Pancreas (tissue), 10 donors: ENCODE measurements around the gene ESAM. TPM values are rescaled to one million over a fixed set of nuclear protein-coding genes. Genes with fewer than 3 reads are reported as not detected.

Experiments
- ATAC-seq, 4 donors: fragments of 200-7000 bp; cut with Tn5 transposase; one replicate each; pipeline versions ENCODE4 v1.8.0 to v1.9.1; 2020; ENCODE audit warnings: mild to moderate bottlenecking in 4 of 4, moderate library complexity in 4 of 4
- DNase-seq, 6 donors: peaks; one replicate each; pipeline ENCODE4 v3.0.0-alpha.2; 2020
- FAIRE-seq: peaks from 2 replicates; lab custom pipeline; 2012; peaks lifted over from hg19 to GRCh38; lab: Jason Lieb, UNC
- H3K27ac ChIP-seq, 4 donors: fragments of 200-600 bp; sonication (generic); 1 replicate in 3 of 4; 2 replicates in 1 of 4; pipeline versions ENCODE4 v1.5.0 to v1.8.0; 2020
- H3K27me3 ChIP-seq, 4 donors: fragments of 200-600 bp; one replicate each; pipeline ENCODE4 v1.8.0; 2021
- H3K36me3 ChIP-seq, 3 donors: fragments of 200-600 bp; sonication (generic) in 1 of 3; one replicate each; pipeline versions ENCODE4 v1.5.0 to v1.8.0; 2020 to 2021
- H3K4me1 ChIP-seq, 3 donors: fragments of 200-600 bp; one replicate each; pipeline ENCODE4 v1.8.0; 2021
- H3K4me3 ChIP-seq, 4 donors: fragments of 200-600 bp; sonication (generic) in 2 of 4; one replicate each; pipeline versions ENCODE4 v1.5.0 to v1.8.0; 2020 to 2021
- H3K9me3 ChIP-seq, 4 donors: fragments of 200-600 bp; one replicate each; pipeline ENCODE4 v1.8.0; 2021
- CTCF ChIP-seq, 4 donors: fragments of 200-600 bp; sonication (generic) in 3 of 4; IDR thresholded peaks; one replicate each; pipeline versions ENCODE4 v1.5.0 to v1.8.0; 2021; ENCODE audit warnings: antibody characterized with exemption in 4 of 4
- WGBS, 2 donors: extraction: QIAGEN DNeasy Blood & Tissue Kit; methylation state at CpG; one replicate each; pipeline ENCODE4 v1.1.7; 2013; 5-methylcytosine and 5-hydroxymethylcytosine counted together
- intact Hi-C, 3 donors: fragments of 100-400 bp; cut with DNase I; formaldehyde crosslinking; loops; one replicate each; pipeline versions ENCODE4 v1.11.1 to v1.14.2; 2022
- polyA plus RNA-seq, 2 donors: library from polyadenylated mRNA; stranded (reverse); fragments of 200-250 nt; gene quantifications; one replicate each; pipeline ENCODE4 v1.2.3, GENCODE V29; 2013
- total RNA-seq, 6 donors: library from RNA; stranded (reverse); fragmentation: NEBNext Ultra II Directional in 4 of 6; extraction: Animal tissue kit (Norgen Biotek cat#: 25700) in 4 of 6; gene quantifications; one replicate each; pipeline versions ENCODE4 v1.2.1 to v1.2.4, GENCODE V29; 2021 to 2023
- donor health status: healthy with polysubstance abuse.
- donor health status: DM: no; HTN: no; CAD: no; lungs with moderate emphysema.
- donor health status: DM: no; HTN: no; CAD: no.
- donor health status: control.
- donor health status: control.
- donor health status: Bipolar disorder and iron deficiency.
- donor health status: DM: yes; HTN: yes; CAD: no.
- donor health status: DM: no; HTN: no; CAD: no.
- donor health status: DM: no; HTN: no; CAD: no.
- donor health status: DM: yes; HTN: yes; CAD: no.

The ESAM gene
- total and polyA plus RNA-seq, 8 donors, result 5.0 to 27.1 (median 7.8) TPM

GRCh38 chr11:124804884-124805283 is 42.8 kb upstream of the ESAM start:
- H3K27ac ChIP-seq, result no peak overlapping the region
- H3K4me1 ChIP-seq, result peaks cover 0 to 6% (median 4%) of the 10 kb centered on the region in 3 donors
- H3K9me3 ChIP-seq, result no peaks in the 10 kb centered on the region
- DNase-seq (no peak), FAIRE-seq (no peak), ATAC-seq (no peak)
- TF ChIP-seq CTCF (IDR thresholded peaks at IDR 0.05), result no peak
- no peaks in the 10 kb centered on the region for H3K36me3 ChIP-seq
- intact Hi-C loops, result no loop called here
- H3K27me3 ChIP-seq, result no peaks in the 10 kb centered on the region
- WGBS, 2 donors, result 88 to 89% methylated on average over 3 of the region's 3 CpGs
- H3K4me3 ChIP-seq, result no peak overlapping the region

GRCh38 chr11:124801636-124802312 is 39.7 kb upstream of the ESAM start:
- H3K36me3 ChIP-seq, result no peaks in the 10 kb centered on the region
- ATAC-seq, result no peak
- no peak overlapping the region for H3K27ac ChIP-seq
- no peak for DNase-seq
- FAIRE-seq, result no peak
- intact Hi-C loops, result no loop called here
- 66 to 77% methylated on average over 8 of the region's 8 CpGs for WGBS, 2 donors
- H3K27me3 ChIP-seq, result no peaks in the 10 kb centered on the region
- H3K4me1 ChIP-seq, result peaks cover 0 to 15% (median 11%) of the 10 kb centered on the region in 3 donors
- H3K4me3 ChIP-seq, result no peak overlapping the region
- no peak for TF ChIP-seq CTCF (IDR thresholded peaks at IDR 0.05)
- H3K9me3 ChIP-seq, result no peaks in the 10 kb centered on the region

- FAIRE-seq (no peak), ATAC-seq (peak; percentile 1 to 18 (median 8)), DNase-seq (no peak)
- WGBS, 2 donors, result 4 to 5% methylated on average over 8 of the region's 8 CpGs
- peak overlapping the region; percentile 85 to 99 (median 96) for H3K27ac ChIP-seq
- intact Hi-C loops, result no loop called here
- no peaks in the 10 kb centered on the region for H3K27me3 ChIP-seq
- H3K4me3 ChIP-seq, result peak overlapping the region; percentile 85 to 91 (median 90)
- H3K9me3 ChIP-seq, result no peaks in the 10 kb centered on the region
- no peaks in the 10 kb centered on the region for H3K36me3 ChIP-seq
- TF ChIP-seq CTCF (IDR thresholded peaks at IDR 0.05), result no peak
- peaks cover 0 to 15% (median 11%) of the 10 kb centered on the region in 3 donors for H3K4me1 ChIP-seq
Measured at GRCh38 chr11:124801014-124801413, 38.9 kb upstream of the ESAM start.

GRCh38 chr11:124800226-124800929 is 38.3 kb upstream of the ESAM start, which contains the start of gene MSANTD2:
TSS of gene MSANTD2 (minus strand) at chr11:124800406. CDS start at chr11:124800380, 26 bp downstream.
- no peaks in the 10 kb centered on the region for H3K36me3 ChIP-seq
- no peaks in the 10 kb centered on the region for H3K27me3 ChIP-seq
- no peaks in the 10 kb centered on the region for H3K9me3 ChIP-seq
- peaks cover 0 to 15% (median 11%) of the 10 kb centered on the region in 3 donors for H3K4me1 ChIP-seq
- H3K4me3 ChIP-seq, result peak within 1 kb of the TSS; percentile 85 to 91 (median 90)
- H3K27ac ChIP-seq, result peak within 1 kb of the TSS; percentile 85 to 99 (median 96)
- WGBS, 2 donors, result 0% methylated on average over 44 to 62 of the region's 62 CpGs
- DNase-seq (peak; percentile 69 to 92 (median 80)), ATAC-seq (peak; percentile 94 to 98 (median 98)), FAIRE-seq (no peak)
- no peak for TF ChIP-seq CTCF (IDR thresholded peaks at IDR 0.05)
- intact Hi-C loops, result no loop called here
